H9 (cell line): Measurements from ENCODE around the gene GARS1. TPM values are rescaled to one million over a fixed set of nuclear protein-coding genes. Genes with fewer than 3 reads are reported as not detected.

ENCODE experiments used
- DNase-seq: peaks from one replicate; pipeline ENCODE4 v3.0.0-alpha.2; 2017
- H2AFZ ChIP-seq: one replicate; pipeline ENCODE4 v1.6.1; 2013; ENCODE audit warnings: mild to moderate bottlenecking, low read length, control low read depth, moderate library complexity
- H2AK5ac ChIP-seq: 2 replicates; pipeline ENCODE4 v1.6.1; 2013; ENCODE audit warnings: low read length, control low read depth, mixed read lengths; ENCODE audit not compliant: insufficient read length
- H2BK120ac ChIP-seq: one replicate; pipeline ENCODE4 v1.6.1; 2013; ENCODE audit warnings: low read depth, mild to moderate bottlenecking, low read length, control low read depth, inconsistent platforms; ENCODE audit not compliant: poor library complexity, severe bottlenecking
- H2BK12ac ChIP-seq: 2 replicates; pipeline ENCODE4 v1.6.1; 2013; ENCODE audit warnings: low read length, control low read depth, mixed read lengths, low read depth; ENCODE audit not compliant: insufficient read length
- H2BK15ac ChIP-seq: 2 replicates; pipeline ENCODE4 v1.6.1; 2013; ENCODE audit warnings: low read depth, low read length, control low read depth
- H2BK20ac ChIP-seq: one replicate; pipeline ENCODE4 v1.6.1; 2013; ENCODE audit warnings: low read depth, mild to moderate bottlenecking, low read length, control low read depth, inconsistent platforms; ENCODE audit not compliant: poor library complexity, severe bottlenecking
- H2BK5ac ChIP-seq: 2 replicates; pipeline ENCODE4 v1.6.1; 2013; ENCODE audit warnings: low read length, control low read depth, mixed read lengths; ENCODE audit not compliant: insufficient read length
- H3K14ac ChIP-seq: 2 replicates; pipeline ENCODE4 v1.6.1; 2013; ENCODE audit warnings: low read length, control low read depth; ENCODE audit not compliant: insufficient read depth
- H3K18ac ChIP-seq: 2 replicates; pipeline ENCODE4 v1.6.1; 2013; ENCODE audit warnings: low read depth, mild to moderate bottlenecking, mixed read lengths, low read length, control low read depth; ENCODE audit not compliant: insufficient read length
- H3K23ac ChIP-seq: 2 replicates; pipeline ENCODE4 v1.6.1; 2013; ENCODE audit warnings: low read length, control low read depth, mixed read lengths, low read depth; ENCODE audit not compliant: insufficient read length
- H3K23me2 ChIP-seq: 2 replicates; pipeline ENCODE4 v1.6.1; 2013; ENCODE audit warnings: low read depth, mild to moderate bottlenecking, mixed read lengths, low read length, control low read depth; ENCODE audit not compliant: insufficient read length, poor library complexity, severe bottlenecking
- H3K27ac ChIP-seq: 2 replicates; pipeline ENCODE4 v1.5.1; 2013; ENCODE audit warnings: low read length, control low read depth, mixed read lengths, low read depth; ENCODE audit not compliant: insufficient read length
- H3K27me3 ChIP-seq: 2 replicates; pipeline ENCODE4 v1.6.1; 2013; ENCODE audit warnings: low read length, control low read depth, inconsistent platforms; ENCODE audit not compliant: insufficient read depth
- H3K4ac ChIP-seq: 2 replicates; pipeline ENCODE4 v1.6.1; 2013; ENCODE audit warnings: low read depth, mild to moderate bottlenecking, control low read depth, inconsistent platforms, low read length, moderate library complexity
- H3K4me1 ChIP-seq: 2 replicates; pipeline ENCODE4 v1.6.1; 2013; ENCODE audit warnings: low read length, control low read depth, inconsistent platforms; ENCODE audit not compliant: insufficient read depth
- H3K4me2 ChIP-seq: 2 replicates; pipeline ENCODE4 v1.6.1; 2013; ENCODE audit warnings: low read length, control low read depth, mixed read lengths; ENCODE audit not compliant: insufficient read length, insufficient read depth
- H3K56ac ChIP-seq: 2 replicates; pipeline ENCODE4 v1.6.1; 2013; ENCODE audit warnings: low read depth, mild to moderate bottlenecking, mixed read lengths, low read length, control low read depth; ENCODE audit not compliant: insufficient read length
- H3K79me1 ChIP-seq: 2 replicates; pipeline ENCODE4 v1.6.1; 2013; ENCODE audit warnings: low read depth, mild to moderate bottlenecking, moderate library complexity, low read length, control low read depth, inconsistent platforms; ENCODE audit not compliant: insufficient read depth, poor library complexity, severe bottlenecking
- H3K79me2 ChIP-seq: 2 replicates; pipeline ENCODE4 v1.6.1; 2013; ENCODE audit warnings: low read length, control low read depth, inconsistent platforms; ENCODE audit not compliant: insufficient read depth
- H3K9ac ChIP-seq: 2 replicates; pipeline ENCODE4 v1.6.1; 2013; ENCODE audit warnings: low read length, control low read depth, mixed read lengths; ENCODE audit not compliant: insufficient read length; ENCODE audit errors: extremely low read depth
- H3K9me3 ChIP-seq: one replicate; pipeline ENCODE4 v1.6.1; 2013; ENCODE audit warnings: low read depth, low read length, inconsistent platforms; ENCODE audit not compliant: control insufficient read depth
- H3T11ph ChIP-seq: one replicate; pipeline ENCODE4 v1.6.1; 2013; ENCODE audit warnings: mild to moderate bottlenecking, low read length, control low read depth, inconsistent platforms
- H4K20me1 ChIP-seq: one replicate; pipeline ENCODE4 v1.6.1; 2013; ENCODE audit not compliant: control insufficient read depth, insufficient read length, insufficient read depth
- H4K5ac ChIP-seq: 2 replicates; pipeline ENCODE4 v1.6.1; 2013; ENCODE audit warnings: low read depth, mild to moderate bottlenecking, mixed read lengths, low read length, control low read depth; ENCODE audit not compliant: insufficient read length
- H4K8ac ChIP-seq: replicated peaks from 2 replicates; pipeline ENCODE4 v1.6.1; 2013; ENCODE audit warnings: low read length, control low read depth, mixed read lengths, low read depth; ENCODE audit not compliant: insufficient read length
- H4K91ac ChIP-seq: 2 replicates; pipeline ENCODE4 v1.6.1; 2013; ENCODE audit warnings: low read depth, mild to moderate bottlenecking, moderate library complexity, mixed read lengths, low read length, control low read depth; ENCODE audit not compliant: insufficient read length
- H3K27ac Mint-ChIP-seq, 3 experiments: 2 replicates in 2 of 3; 3 replicates in 1 of 3; pipeline ENCODE4 v1.8.0; 2020 to 2021; ENCODE audit warnings: mixed read lengths in 3 of 3, mild to moderate bottlenecking in 1 of 3, moderate library complexity in 1 of 3
- H3K27me3 Mint-ChIP-seq: 2 replicates; pipeline ENCODE4 v1.8.0; 2021; ENCODE audit warnings: low read depth, mild to moderate bottlenecking, moderate library complexity, mixed read lengths
- H3K36me3 Mint-ChIP-seq, 3 experiments: 2 replicates in 2 of 3; 3 replicates in 1 of 3; pipeline ENCODE4 v1.8.0; 2020 to 2021; ENCODE audit warnings: low read depth in 3 of 3, mixed read lengths in 3 of 3; ENCODE audit not compliant: insufficient read depth in 1 of 3
- H3K4me1 Mint-ChIP-seq, 2 experiments: 2 replicates each; pipeline ENCODE4 v1.8.0; 2020; ENCODE audit warnings: mixed read lengths in 2 of 2
- H3K4me3 Mint-ChIP-seq, 2 experiments: 2 replicates in 1 of 2; 3 replicates in 1 of 2; pipeline ENCODE4 v1.8.0; 2020 to 2021; ENCODE audit warnings: mild to moderate bottlenecking in 2 of 2, mixed read lengths in 2 of 2, moderate library complexity in 1 of 2
- H3K9me3 Mint-ChIP-seq, 2 experiments: 2 replicates in 1 of 2; 3 replicates in 1 of 2; pipeline ENCODE4 v1.8.0; 2020; ENCODE audit warnings: mild to moderate bottlenecking in 2 of 2, mixed read lengths in 2 of 2, moderate library complexity in 1 of 2
- CTCF ChIP-seq: fragments of 200-600 bp; sonication (generic); conservative IDR thresholded peaks from 3 replicates; pipeline ENCODE4 v1.8.0; 2021; ENCODE audit warnings: antibody characterized with exemption, mild to moderate bottlenecking
- WGBS: extraction: QIAGEN DNeasy Blood & Tissue Kit; methylation state at CpG from one replicate; pipeline ENCODE4 v1.1.7; 2013; ENCODE audit warnings: missing lambda C conversion rate, low lambda C conversion rate, mixed read lengths; ENCODE audit not compliant: insufficient read length; ENCODE audit errors: extremely low coverage; 5-methylcytosine and 5-hydroxymethylcytosine counted together
- total RNA-seq: library from RNA; stranded (reverse); gene quantifications from 2 replicates; pipeline ENCODE4 v1.2.1, GENCODE V29; 2021

The GARS1 gene
- total RNA-seq, 1 experiment from 2014 or later: 234 TPM

- TF ChIP-seq CTCF: no peak
- Histone ChIP-seq H3K27me3 (no peaks in the 10 kb centered on the region), H4K8ac (no peak overlapping the region), H3K4me1 (no peaks in the 10 kb centered on the region), H3K18ac (no peak overlapping the region), H4K20me1 (no peaks in the 10 kb centered on the region), H3K23me2 (peaks cover 13% of the 10 kb centered on the region), H3K23ac (no peak overlapping the region), H3K79me1 (peaks cover 2% of the 10 kb centered on the region), H3K9ac (no peak overlapping the region), H3K4me2 (no peak overlapping the region), H2AK5ac (no peak overlapping the region), H4K5ac (no peak overlapping the region), H3K9me3 (no peaks in the 10 kb centered on the region), H2BK20ac (no peak overlapping the region), H3K79me2 (peaks cover 27% of the 10 kb centered on the region), H3T11ph (no peak overlapping the region), H2BK120ac (no peak overlapping the region), H3K27ac (no peak overlapping the region), H2BK15ac (no peak overlapping the region), H4K91ac (no peak overlapping the region), H3K56ac (no peak overlapping the region), H2BK12ac (no peak overlapping the region), H2AFZ (no peak overlapping the region), H3K14ac (no peak overlapping the region), H3K4ac (no peak overlapping the region), H2BK5ac (no peak overlapping the region)
- Mint-ChIP-seq H3K27ac (peak overlapping the region in 1 of 3 experiments; percentile 32; a peak in 2 of 7 replicates), H3K27me3 (no peaks in the 10 kb centered on the region; the same call in 1 of the 2 replicates), H3K36me3 (peaks cover 47 to 66% (median 58%) of the 10 kb centered on the region in 3 experiments), H3K4me3 (0 out of 5 replicates have a peak overlapping the region, but pooled peaks have one; percentile 21 to 95), H3K9me3 (no peaks in the 10 kb centered on the region; a peak in 1 of 5 replicates), H3K4me1 (peaks cover 19 to 21% of the 10 kb centered on the region in 2 experiments)
- DNase-seq: no peak
- WGBS: no CpG with 5 or more reads among the region's 13 CpGs
Observed at GRCh38 chr7:30598121-30598876, 3.6 kb downstream of the GARS1 start.
